ENCODE data around the gene TUB.

TUB gene

DNA sequence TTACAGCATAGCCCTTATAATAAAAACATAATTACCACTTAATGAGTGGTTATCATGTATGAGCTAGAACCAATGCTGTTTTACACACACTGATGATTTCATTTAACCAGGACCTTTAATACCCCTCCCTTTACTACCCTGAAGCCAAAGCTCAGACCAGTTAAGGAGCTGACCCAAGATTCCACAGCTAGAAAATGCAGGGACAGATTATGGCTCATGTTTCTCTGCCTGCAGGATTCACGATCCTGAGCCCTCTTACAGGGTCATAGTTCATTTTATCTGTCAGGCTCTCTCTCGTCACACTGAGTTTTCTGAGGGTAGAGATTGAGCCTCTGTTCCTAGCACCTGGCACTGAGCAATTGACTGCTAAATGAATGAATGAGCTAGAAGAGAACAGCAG is 27.4 kb downstream of the TUB start:
- DNase-seq (ENCODE audit: low read depth) = no peak

DNA sequence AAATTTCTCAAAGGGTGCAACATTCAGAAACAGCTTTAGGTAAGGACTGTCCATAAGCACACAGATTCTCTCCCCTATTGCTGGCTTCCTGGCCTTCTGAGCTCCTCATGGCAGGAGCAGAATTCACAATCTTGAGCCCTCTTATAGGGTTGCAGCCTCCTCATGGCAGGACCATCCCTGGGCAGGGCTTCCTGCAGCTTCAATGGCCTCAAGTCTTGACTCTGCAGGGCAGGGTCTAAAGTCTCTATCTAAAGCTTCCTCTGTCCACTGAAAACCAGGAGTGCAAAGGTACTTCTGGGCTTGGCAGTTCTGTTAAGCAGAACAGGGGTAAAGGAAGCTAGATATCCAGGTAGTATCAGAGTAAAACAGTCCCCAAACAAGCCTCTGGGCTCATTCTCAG is 28.7 kb downstream of the TUB start:
- DNase-seq (ENCODE audit: low read depth) = no peak

DNA sequence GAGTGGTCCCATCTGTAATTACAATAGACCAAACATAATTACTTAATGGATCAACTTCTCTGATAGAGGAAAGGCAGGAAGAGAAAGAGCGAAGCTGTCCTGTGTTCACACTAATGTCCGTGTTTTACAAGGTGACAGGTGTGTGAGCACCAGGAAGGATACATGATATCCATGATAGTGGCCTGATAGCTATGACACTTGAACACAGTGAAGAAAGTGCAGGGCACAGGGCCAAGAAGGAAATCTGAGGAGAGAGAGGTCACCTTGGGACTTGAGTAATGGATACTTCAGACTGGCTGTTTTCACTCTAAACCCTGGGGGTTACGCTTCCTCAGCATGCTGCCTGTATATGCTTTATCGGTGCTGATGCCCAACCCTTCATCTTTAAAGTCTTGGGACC is 29.4 kb downstream of the TUB start:
- no peak for DNase-seq (ENCODE audit: low read depth)

DNA sequence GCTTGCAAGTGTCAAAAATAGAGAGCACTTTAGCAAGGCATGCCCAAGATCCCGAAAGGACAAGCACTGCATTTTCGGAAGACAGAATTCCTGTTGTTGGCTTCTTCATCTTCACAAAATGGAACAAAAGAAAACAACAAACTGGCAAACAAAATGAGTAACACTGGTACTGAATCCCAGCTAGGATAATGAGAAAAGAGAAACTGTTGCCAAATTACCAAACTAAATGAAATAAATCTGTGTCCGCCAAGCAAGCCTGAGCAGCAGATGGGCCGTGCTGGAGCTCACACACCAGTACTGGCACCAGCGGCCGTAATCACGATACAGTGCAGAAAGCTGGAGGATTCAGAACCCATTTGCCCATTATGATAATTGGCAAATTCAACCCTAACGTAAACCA is 30.6 kb downstream of the TUB start:
- no peak for DNase-seq (ENCODE audit: low read depth)

DNA sequence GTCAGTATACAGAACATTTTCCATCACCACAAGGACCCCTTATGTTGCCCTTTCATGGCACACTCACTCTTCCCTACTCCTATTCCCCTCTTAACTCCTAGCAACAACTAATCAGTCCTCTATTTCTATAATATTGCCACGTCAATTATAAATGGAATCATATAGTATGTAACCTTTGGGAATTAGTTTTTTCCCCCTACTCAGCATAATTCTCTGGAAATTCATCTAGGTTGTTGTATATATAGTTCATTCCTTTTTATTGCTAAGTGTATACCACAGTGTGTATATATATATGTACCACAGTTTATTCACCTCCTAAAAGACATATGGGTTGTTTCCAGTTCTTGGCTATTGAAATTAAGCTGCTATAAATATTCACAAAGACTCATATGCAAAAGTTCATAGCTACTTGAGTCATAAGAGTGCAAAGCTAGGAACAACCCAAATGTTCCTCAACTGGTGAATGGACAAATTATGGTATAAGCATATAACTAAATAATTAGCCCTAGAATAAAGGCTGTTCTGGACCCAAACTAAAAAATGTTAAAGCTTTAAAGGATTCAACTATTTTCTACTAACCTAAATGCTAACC is 41.3 kb downstream of the TUB start:
- no peak for DNase-seq (ENCODE audit: low read depth)

DNA sequence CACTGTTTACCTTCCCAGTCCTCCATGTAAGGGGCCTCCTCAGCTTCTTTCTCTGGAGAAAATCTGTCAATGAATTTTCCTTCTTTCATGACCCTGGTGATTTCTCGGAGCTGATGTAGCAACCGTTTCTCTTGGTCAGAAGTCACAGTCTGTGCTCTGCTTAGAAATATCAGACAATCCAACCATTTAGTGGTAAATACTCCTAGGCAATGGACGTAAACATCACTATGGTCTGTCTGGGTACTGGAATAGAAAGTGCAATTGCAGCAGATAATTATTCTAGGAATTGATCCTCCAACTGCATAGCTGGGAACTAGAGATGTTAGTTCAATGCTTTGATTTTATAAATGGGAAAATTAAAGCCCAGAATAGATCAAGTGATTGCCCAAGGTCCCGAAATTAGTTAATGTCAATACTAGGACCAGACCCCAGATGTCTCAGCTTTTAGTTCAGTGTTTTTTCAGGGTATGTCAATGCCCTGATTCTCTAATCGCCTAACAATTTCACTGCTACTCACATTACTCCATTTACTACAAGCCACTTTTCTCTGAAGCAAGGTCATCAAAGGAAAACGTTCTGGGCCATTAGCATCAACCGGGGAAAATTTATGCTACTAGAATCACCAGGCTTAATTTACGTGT is 45.8 kb downstream of the TUB start:
- DNase-seq (ENCODE audit: low read depth) = no peak

DNA sequence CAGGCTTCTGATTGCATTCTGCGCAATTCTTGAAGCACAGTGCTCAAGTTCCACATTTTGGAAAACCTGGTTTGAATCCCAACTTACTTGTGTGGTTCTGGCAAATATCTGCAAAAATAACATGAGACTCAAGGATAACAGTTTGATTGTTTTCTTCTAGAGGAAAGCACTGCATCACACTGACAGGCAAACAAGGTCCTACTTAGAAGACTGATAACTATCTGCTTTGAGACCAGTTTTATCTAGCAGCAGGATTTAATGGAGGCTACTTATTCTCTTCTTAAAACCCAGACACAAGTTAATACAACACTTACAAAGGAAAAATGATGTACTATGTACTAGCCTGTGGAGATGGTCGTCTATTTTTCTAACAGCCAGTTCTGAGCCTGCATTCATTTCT is 46.4 kb downstream of the TUB start:
- DNase-seq (ENCODE audit: low read depth) = no peak

DNA sequence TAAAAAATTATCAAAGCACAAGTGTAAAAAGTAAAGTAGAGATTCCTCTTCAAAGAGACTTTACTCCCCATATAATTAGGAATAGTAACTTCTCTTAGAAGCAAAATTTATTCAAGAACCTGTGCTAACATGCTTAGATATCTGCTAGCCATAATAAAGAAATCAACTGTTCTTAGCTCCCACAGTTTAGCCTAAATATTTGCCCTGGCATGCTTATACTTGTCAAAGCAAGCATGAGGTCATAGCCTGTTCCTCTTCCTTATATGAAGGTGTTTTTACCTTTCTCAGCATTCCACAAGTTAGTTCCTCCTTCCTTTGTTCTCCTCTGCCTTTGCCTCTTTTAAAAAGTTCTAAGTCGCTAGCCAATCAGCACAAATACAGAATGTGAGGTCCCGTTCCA is 57.5 kb downstream of the TUB start:
- no peak for DNase-seq (ENCODE audit: low read depth)

DNA sequence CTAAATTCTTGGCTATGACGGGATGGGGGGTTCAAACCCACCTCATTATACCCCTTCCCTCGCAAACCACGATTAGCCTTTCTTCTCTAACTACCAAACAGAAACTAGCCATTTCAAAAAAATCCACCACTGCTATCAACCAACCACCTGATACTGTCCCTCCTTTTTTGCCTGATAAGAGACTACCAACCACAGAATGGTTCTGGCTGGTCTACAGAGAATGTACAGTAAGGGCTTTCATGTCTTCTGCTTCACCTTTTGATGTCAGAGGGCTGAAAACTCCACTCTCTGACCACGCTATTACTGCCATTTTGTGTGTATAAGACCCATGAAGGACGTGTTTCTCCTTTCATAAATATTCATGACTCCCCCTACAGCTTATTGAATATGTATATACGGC is 68.7 kb downstream of the TUB start:
- no peak for DNase-seq (ENCODE audit: low read depth)
